HG03139 (cell line): ENCODE measurements around the gene NCAM1.

ENCODE experiments used
- ATAC-seq: cut with Tn5 transposase; IDR thresholded peaks from one replicate; pipeline ENCODE4 v1.9.1; 2021; ENCODE audit not compliant: unreplicated experiment

NCAM1 gene

GRCh38 chr11:113083571-113083970 lies 122.4 kb downstream of the NCAM1 start:
- no peak for ATAC-seq

- no peak for ATAC-seq
These were observed 123.1 kb downstream of the NCAM1 start for GRCh38 chr11:113084297-113084696.

GRCh38 chr11:113085446-113085845 lies 124.2 kb downstream of the NCAM1 start:
- no peak for ATAC-seq

GRCh38 chr11:113087706-113088105 lies 126.5 kb downstream of the NCAM1 start:
- no peak for ATAC-seq

- no peak for ATAC-seq
These were observed 129.7 kb downstream of the NCAM1 start for GRCh38 chr11:113090716-113091480.

- no peak for ATAC-seq
These were observed 130.2 kb downstream of the NCAM1 start for GRCh38 chr11:113091481-113091780.

GRCh38 chr11:113096648-113097047 lies 135.4 kb downstream of the NCAM1 start:
- no peak for ATAC-seq

- no peak for ATAC-seq
These were observed 142.9 kb downstream of the NCAM1 start for GRCh38 chr11:113103932-113104690.

- no peak for ATAC-seq
These were observed 143.6 kb downstream of the NCAM1 start for GRCh38 chr11:113104691-113105251.

- ATAC-seq, result no peak
These were observed 144.4 kb downstream of the NCAM1 start for GRCh38 chr11:113105592-113105991.

- no peak for ATAC-seq
These were observed 145.3 kb downstream of the NCAM1 start for GRCh38 chr11:113106507-113106906.

GRCh38 chr11:113110046-113110445 lies 148.8 kb downstream of the NCAM1 start:
- ATAC-seq, result no peak

- no peak for ATAC-seq
These were observed 149.9 kb downstream of the NCAM1 start for GRCh38 chr11:113111156-113111555.

- no peak for ATAC-seq
These were observed 151.1 kb downstream of the NCAM1 start for GRCh38 chr11:113112307-113112706.

- ATAC-seq, result no peak
These were observed 152.8 kb downstream of the NCAM1 start for GRCh38 chr11:113113801-113114704.

GRCh38 chr11:113114705-113115027 lies 153.4 kb downstream of the NCAM1 start:
- no peak for ATAC-seq

- no peak for ATAC-seq
These were observed 156.9 kb downstream of the NCAM1 start for GRCh38 chr11:113118104-113118503.

- ATAC-seq, result no peak
These were observed 157.9 kb downstream of the NCAM1 start for GRCh38 chr11:113119074-113119473.

GRCh38 chr11:113119966-113120736 lies 158.9 kb downstream of the NCAM1 start:
- no peak for ATAC-seq

GRCh38 chr11:113121746-113122145 lies 160.5 kb downstream of the NCAM1 start:
- no peak for ATAC-seq

GRCh38 chr11:113124006-113124405 lies 162.8 kb downstream of the NCAM1 start:
- ATAC-seq, result no peak
